GM13976 (cell line): ENCODE results near the gene PPIA.
A peak's percentile ranks its signal among the peaks of the same experiment; 100 is the strongest.

ENCODE experiments used
- DNase-seq: peaks from one replicate; pipeline ENCODE4 v3.0.0; 2012; ENCODE audit warnings: low spot score
- CTCF ChIP-seq: IDR thresholded peaks from 2 replicates; pipeline ENCODE4 v1.5.1; 2012; ENCODE audit warnings: borderline replicate concordance, mild to moderate bottlenecking; ENCODE audit not compliant: insufficient read depth; ENCODE audit errors: extremely low read depth, missing control alignments, control extremely low read depth
- in situ Hi-C: fragments of 300-500 bp; cut with MboI; formaldehyde crosslinking; loops from one replicate; pipeline ENCODE4 v1.12.0; 2022; ENCODE audit warnings: low sequenced_read_pairs, mixed read lengths, inconsistent platforms; ENCODE audit not compliant: unreplicated experiment

Gene PPIA

GRCh38 chr7:44847509-44847919, 51.0 kb downstream of the PPIA start:
- peak; percentile 89 for DNase-seq
- TF ChIP-seq CTCF = peak; percentile 88
- in situ Hi-C loops = loop anchor here (10.0 kb wide), 1 partner anchor 253 kb away; no protein-coding TSS in a partner anchor

GRCh38 chr7:44847920-44848634, 51.6 kb downstream of the PPIA start, which contains the start of gene H2AZ2:
TSS of gene H2AZ2 (minus strand) at chr7:44848087. CDS start at chr7:44847971, 116 bp downstream.
- peak; percentile 98 for DNase-seq
- in situ Hi-C loops = loop anchor here (10.0 kb wide), 1 partner anchor 253 kb away; no protein-coding TSS in a partner anchor
- no peak for TF ChIP-seq CTCF

- no peak for TF ChIP-seq CTCF
- in situ Hi-C loops = loop anchor here (10.0 kb wide), 1 partner anchor 255 kb away; no protein-coding TSS in a partner anchor
- DNase-seq = no peak
Measured at GRCh38 chr7:44849259-44849884, 52.9 kb downstream of the PPIA start.

GRCh38 chr7:44849885-44850544, 53.5 kb downstream of the PPIA start:
- DNase-seq = no peak
- in situ Hi-C loops = loop anchor here (10.0 kb wide), 1 partner anchor 255 kb away; no protein-coding TSS in a partner anchor
- TF ChIP-seq CTCF = no peak

- in situ Hi-C loops = no loop called here
- no peak for DNase-seq
Measured at GRCh38 chr7:44852590-44852989, 56.1 kb downstream of the PPIA start.

More at GRCh38 chr7:44852590-44852989, 56.1 kb downstream of the PPIA start:
- TF ChIP-seq CTCF = no peak
